HG03432 (cell line): ENCODE measurements around the gene PIK3AP1.
"Not testable (repeated sequence)": the region's sequence is repeated elsewhere in the genome, so short reads cannot be mapped to it uniquely, and the experiment has no call there.

Source experiments
- ATAC-seq: cut with Tn5 transposase; IDR thresholded peaks from one replicate; pipeline ENCODE4 v1.9.1; 2021; ENCODE audit warnings: mild to moderate bottlenecking, moderate library complexity; ENCODE audit not compliant: unreplicated experiment

PIK3AP1 gene

GRCh38 chr10:96586419-96587263, 133.7 kb downstream of the PIK3AP1 start, which contains the start of gene TM9SF3:
TM9SF3 (minus strand) TSS chr10:96587012; CDS start chr10:96586835, 177 bp downstream.
- ATAC-seq: peak; percentile 79

GRCh38 chr10:96585736-96586418, 134.4 kb downstream of the PIK3AP1 start:
- ATAC-seq: peak; percentile 13

- ATAC-seq: no peak
These were observed 135.8 kb downstream of the PIK3AP1 start for GRCh38 chr10:96584474-96584873.

- no peak for ATAC-seq
These were observed 136.3 kb downstream of the PIK3AP1 start for GRCh38 chr10:96584035-96584434.

GRCh38 chr10:96579133-96579532, 141.2 kb downstream of the PIK3AP1 start:
- ATAC-seq: no peak

GRCh38 chr10:96578633-96579032, 141.7 kb downstream of the PIK3AP1 start:
- no peak for ATAC-seq

GRCh38 chr10:96578022-96578421, 142.3 kb downstream of the PIK3AP1 start:
- ATAC-seq: no peak

GRCh38 chr10:96577069-96577468, 143.2 kb downstream of the PIK3AP1 start:
- ATAC-seq: no peak

GRCh38 chr10:96576277-96576980, 143.9 kb downstream of the PIK3AP1 start:
- no peak for ATAC-seq

- not testable (repeated sequence) for ATAC-seq
These were observed 145.8 kb downstream of the PIK3AP1 start for GRCh38 chr10:96574564-96574963.

- no peak for ATAC-seq
These were observed 147.3 kb downstream of the PIK3AP1 start for GRCh38 chr10:96573036-96573435.

GRCh38 chr10:96570983-96571964, 149.0 kb downstream of the PIK3AP1 start:
- no peak for ATAC-seq

- no peak for ATAC-seq
These were observed 149.8 kb downstream of the PIK3AP1 start for GRCh38 chr10:96570511-96570910.

GRCh38 chr10:96568402-96568801, 151.9 kb downstream of the PIK3AP1 start:
- no peak for ATAC-seq

- ATAC-seq: no peak
These were observed 154.5 kb downstream of the PIK3AP1 start for GRCh38 chr10:96565774-96566173.

- no peak for ATAC-seq
These were observed 159.1 kb downstream of the PIK3AP1 start for GRCh38 chr10:96560966-96561887.

GRCh38 chr10:96560489-96560888, 159.8 kb downstream of the PIK3AP1 start:
- ATAC-seq: no peak

- no peak for ATAC-seq
These were observed 164.3 kb downstream of the PIK3AP1 start for GRCh38 chr10:96556003-96556402.

- ATAC-seq: no peak
These were observed 165.0 kb downstream of the PIK3AP1 start for GRCh38 chr10:96555330-96555729.
